GM21576 (cell line): ENCODE measurements around the gene MVB12B.
"Not testable (repeated sequence)": the region's sequence is repeated elsewhere in the genome, so short reads cannot be mapped to it uniquely, and the experiment has no call there.

ENCODE experiments used
- ATAC-seq: cut with Tn5 transposase; IDR thresholded peaks from one replicate; pipeline ENCODE4 v1.9.1; 2021; ENCODE audit warnings: mild to moderate bottlenecking, moderate library complexity; ENCODE audit not compliant: unreplicated experiment

MVB12B gene

GRCh38 chr9:126527109-126527825, 200.6 kb downstream of the MVB12B start:
- no peak for ATAC-seq

- no peak for ATAC-seq
Measured at GRCh38 chr9:126528111-126528510, 201.5 kb downstream of the MVB12B start.

GRCh38 chr9:126528915-126529314, 202.3 kb downstream of the MVB12B start:
- no peak for ATAC-seq

- ATAC-seq, result no peak
Measured at GRCh38 chr9:126531035-126531571, 204.5 kb downstream of the MVB12B start.

GRCh38 chr9:126531591-126531990, 205.0 kb downstream of the MVB12B start:
- no peak for ATAC-seq

GRCh38 chr9:126532019-126532462, 205.4 kb downstream of the MVB12B start:
- ATAC-seq, result no peak

- ATAC-seq, result no peak
Measured at GRCh38 chr9:126532489-126532888, 205.9 kb downstream of the MVB12B start.

- no peak for ATAC-seq
Measured at GRCh38 chr9:126532951-126533925, 206.6 kb downstream of the MVB12B start.

- no peak for ATAC-seq
Measured at GRCh38 chr9:126533926-126534310, 207.3 kb downstream of the MVB12B start.

- no peak for ATAC-seq
Measured at GRCh38 chr9:126534431-126535186, 208.0 kb downstream of the MVB12B start.

GRCh38 chr9:126536131-126536530, 209.5 kb downstream of the MVB12B start:
- no peak for ATAC-seq

GRCh38 chr9:126536841-126537465, 210.3 kb downstream of the MVB12B start:
- no peak for ATAC-seq

GRCh38 chr9:126538550-126538949, 211.9 kb downstream of the MVB12B start:
- no peak for ATAC-seq

- ATAC-seq, result not testable (repeated sequence)
Measured at GRCh38 chr9:126540398-126540797, 213.8 kb downstream of the MVB12B start.

- ATAC-seq, result no peak
Measured at GRCh38 chr9:126543490-126543889, 216.9 kb downstream of the MVB12B start.

GRCh38 chr9:126545106-126545505, 218.5 kb downstream of the MVB12B start:
- no peak for ATAC-seq

- ATAC-seq, result no peak
Measured at GRCh38 chr9:126546036-126546435, 219.4 kb downstream of the MVB12B start.

- no peak for ATAC-seq
Measured at GRCh38 chr9:126548312-126548711, 221.7 kb downstream of the MVB12B start.

- no peak for ATAC-seq
Measured at GRCh38 chr9:126549246-126550006, 222.8 kb downstream of the MVB12B start.
